Liver (tissue), 9 donors: Measurements from ENCODE around the gene THSD7B. TPM values are rescaled to one million over a fixed set of nuclear protein-coding genes. Genes with fewer than 3 reads are reported as not detected.
A peak's percentile ranks its signal among the peaks of the same experiment; 100 is the strongest.

ENCODE experiments used
- DNase-seq: peaks from one replicate; pipeline ENCODE4 v3.0.0-alpha.2; 2017; ENCODE audit warnings: low spot score
- H3K27ac ChIP-seq, 2 donors: one replicate each; pipeline ENCODE4 v1.7.0; 2013; ENCODE audit warnings: inconsistent platforms in 2 of 2, low read length in 2 of 2, control low read depth in 1 of 2, low read depth in 1 of 2, mild to moderate bottlenecking in 1 of 2
- H3K27me3 ChIP-seq, 4 donors: one replicate each; pipeline versions ENCODE4 v1.6.1 to v1.7.0; 2013; ENCODE audit warnings: low read length in 3 of 4, inconsistent platforms in 1 of 4, mild to moderate bottlenecking in 1 of 4, moderate library complexity in 1 of 4; ENCODE audit not compliant: control insufficient read depth in 4 of 4, insufficient read depth in 4 of 4
- H3K36me3 ChIP-seq, 4 donors: one replicate each; pipeline versions ENCODE4 v1.6.1 to v1.7.0; 2013; ENCODE audit warnings: low read length in 3 of 4, mild to moderate bottlenecking in 3 of 4, low read depth in 1 of 4, moderate library complexity in 1 of 4; ENCODE audit not compliant: control insufficient read depth in 4 of 4, insufficient read depth in 3 of 4
- H3K4me1 ChIP-seq, 4 donors: one replicate each; pipeline versions ENCODE4 v1.6.1 to v1.7.0; 2013; ENCODE audit warnings: low read length in 3 of 4, mild to moderate bottlenecking in 3 of 4, moderate library complexity in 1 of 4; ENCODE audit not compliant: control insufficient read depth in 4 of 4, insufficient read depth in 4 of 4
- H3K4me3 ChIP-seq, 3 donors: one replicate each; pipeline versions ENCODE4 v1.6.1 to v1.7.0; 2013; ENCODE audit warnings: low read length in 3 of 3, control low read depth in 1 of 3, low read depth in 1 of 3, mild to moderate bottlenecking in 1 of 3
- H3K9ac ChIP-seq, 2 donors: one replicate each; pipeline ENCODE4 v1.7.0; 2013; ENCODE audit warnings: low read length in 2 of 2, mild to moderate bottlenecking in 2 of 2, moderate library complexity in 2 of 2, control low read depth in 1 of 2, low read depth in 1 of 2
- H3K9me3 ChIP-seq, 4 donors: one replicate each; pipeline versions ENCODE4 v1.6.1 to v1.7.0; 2013; ENCODE audit warnings: low read length in 3 of 4; ENCODE audit not compliant: control insufficient read depth in 4 of 4
- CTCF ChIP-seq: fragments of 150-350 bp; IDR thresholded peaks from 2 replicates; pipeline ENCODE4 v1.5.1; 2017; ENCODE audit warnings: improper control_type of control experiment, low read depth, low read length; ENCODE audit not compliant: missing input control
- EGR1 ChIP-seq, 2 donors: IDR thresholded peaks; 2 replicates each; pipeline ENCODE4 v1.6.1; 2016 to 2018; ENCODE audit warnings: antibody characterized with exemption in 2 of 2, low read depth in 2 of 2
- FOXA1 ChIP-seq: IDR thresholded peaks from 2 replicates; pipeline ENCODE4 v1.6.1; 2016; ENCODE audit warnings: antibody characterized with exemption
- FOXA2 ChIP-seq: IDR thresholded peaks from 2 replicates; pipeline ENCODE4 v1.6.1; 2016; ENCODE audit warnings: antibody characterized with exemption
- HNF4A ChIP-seq, 2 donors: conservative IDR thresholded peaks; 2 replicates each; pipeline ENCODE4 v1.6.1; 2016; ENCODE audit warnings: antibody characterized with exemption in 2 of 2, mild to moderate bottlenecking in 2 of 2
- HNF4G ChIP-seq: IDR thresholded peaks from 2 replicates; pipeline ENCODE4 v1.6.1; 2016; ENCODE audit warnings: antibody characterized with exemption
- JUND ChIP-seq, 2 donors: IDR thresholded peaks; 2 replicates each; pipeline ENCODE4 v1.6.1; 2016; ENCODE audit warnings: antibody characterized with exemption in 2 of 2
- RAD21 ChIP-seq, 2 donors: IDR thresholded peaks; 2 replicates each; pipeline ENCODE4 v1.6.1; 2016; ENCODE audit warnings: antibody characterized with exemption in 2 of 2, mild to moderate bottlenecking in 2 of 2
- RXRA ChIP-seq, 2 donors: IDR thresholded peaks; 2 replicates each; pipeline ENCODE4 v1.6.1; 2017 to 2018; ENCODE audit warnings: antibody characterized with exemption in 2 of 2, mild to moderate bottlenecking in 1 of 2
- SP1 ChIP-seq: IDR thresholded peaks from 2 replicates; pipeline ENCODE4 v1.6.1; 2018; ENCODE audit warnings: antibody characterized with exemption, mild to moderate bottlenecking
- TAF1 ChIP-seq: conservative IDR thresholded peaks from 2 replicates; pipeline ENCODE4 v1.6.1; 2016; ENCODE audit warnings: antibody characterized with exemption, mild to moderate bottlenecking
- YY1 ChIP-seq: IDR thresholded peaks from 2 replicates; pipeline ENCODE4 v1.6.1; 2016; ENCODE audit warnings: antibody characterized with exemption, mild to moderate bottlenecking
- WGBS: extraction: QIAGEN DNeasy Blood & Tissue Kit; methylation state at CpG from one replicate; pipeline ENCODE4 v1.1.7; 2013; 5-methylcytosine and 5-hydroxymethylcytosine counted together
- polyA plus RNA-seq, 2 donors: library from polyadenylated mRNA; stranded (reverse) in 1 of 2; unstranded in 1 of 2; fragments of 200-250 nt in 1 of 2; fragments of >200 nt in 1 of 2; fragmentation: Nextera tagmentation in 1 of 2; extraction: Ambion mirVana in 1 of 2; gene quantifications; one replicate each; pipeline versions ENCODE4 v1.2.1 to v1.2.3, GENCODE V29; 2013 to 2015
- total RNA-seq, 2 donors: library from RNA; depleted of rRNA; stranded (reverse); fragments of >200 nt; gene quantifications; one replicate each; pipeline ENCODE4 v1.2.3, GENCODE V29; 2014
- TF ChIP-seq, protein P1 (sequence below): IDR thresholded peaks from 2 replicates; pipeline ENCODE4 v1.6.1; 2016; ENCODE audit warnings: antibody characterized with exemption
- TF ChIP-seq, protein P2 (sequence below): IDR thresholded peaks from 2 replicates; pipeline ENCODE4 v1.6.1; 2016; ENCODE audit warnings: antibody characterized with exemption, mild to moderate bottlenecking
- TF ChIP-seq, protein P3 (sequence below): IDR thresholded peaks from 2 replicates; pipeline ENCODE4 v1.6.1; 2016; ENCODE audit warnings: antibody characterized with exemption
- donor health status: healthy.
- donor health status: healthy.
- donor health status: healthy.
- donor health status: healthy.
- donor health status: healthy.

THSD7B gene
- total and polyA plus RNA-seq, 4 donors, result 0.01 to 0.75 (median 0.42) TPM; not detected in 1

- no peak for DNase-seq
- H3K27ac ChIP-seq, result no peak overlapping the region
- no peak overlapping the region for H3K4me3 ChIP-seq
- H3K36me3 ChIP-seq, result no peaks in the 10 kb centered on the region
- no peak overlapping the region for H3K9ac ChIP-seq
- TF ChIP-seq TAF1 (no peak), CTCF (no peak), FOXA1 (no peak), EGR1 (IDR thresholded peaks at IDR 0.05; ENCODE audit: low read depth in 2 of 2) (no peak), SP1 (no peak), JUND (IDR thresholded peaks at IDR 0.05) (no peak), FOXA2 (no peak), HNF4A (conservative IDR thresholded peaks at IDR 0.05) (no peak), HNF4G (no peak), RAD21 (IDR thresholded peaks at IDR 0.05) (no peak), YY1 (no peak), RXRA (IDR thresholded peaks at IDR 0.05) (no peak)
- TF ChIP-seq, protein P1, sequence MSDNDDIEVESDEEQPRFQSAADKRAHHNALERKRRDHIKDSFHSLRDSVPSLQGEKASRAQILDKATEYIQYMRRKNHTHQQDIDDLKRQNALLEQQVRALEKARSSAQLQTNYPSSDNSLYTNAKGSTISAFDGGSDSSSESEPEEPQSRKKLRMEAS, result no peak
- TF ChIP-seq, protein P2, sequence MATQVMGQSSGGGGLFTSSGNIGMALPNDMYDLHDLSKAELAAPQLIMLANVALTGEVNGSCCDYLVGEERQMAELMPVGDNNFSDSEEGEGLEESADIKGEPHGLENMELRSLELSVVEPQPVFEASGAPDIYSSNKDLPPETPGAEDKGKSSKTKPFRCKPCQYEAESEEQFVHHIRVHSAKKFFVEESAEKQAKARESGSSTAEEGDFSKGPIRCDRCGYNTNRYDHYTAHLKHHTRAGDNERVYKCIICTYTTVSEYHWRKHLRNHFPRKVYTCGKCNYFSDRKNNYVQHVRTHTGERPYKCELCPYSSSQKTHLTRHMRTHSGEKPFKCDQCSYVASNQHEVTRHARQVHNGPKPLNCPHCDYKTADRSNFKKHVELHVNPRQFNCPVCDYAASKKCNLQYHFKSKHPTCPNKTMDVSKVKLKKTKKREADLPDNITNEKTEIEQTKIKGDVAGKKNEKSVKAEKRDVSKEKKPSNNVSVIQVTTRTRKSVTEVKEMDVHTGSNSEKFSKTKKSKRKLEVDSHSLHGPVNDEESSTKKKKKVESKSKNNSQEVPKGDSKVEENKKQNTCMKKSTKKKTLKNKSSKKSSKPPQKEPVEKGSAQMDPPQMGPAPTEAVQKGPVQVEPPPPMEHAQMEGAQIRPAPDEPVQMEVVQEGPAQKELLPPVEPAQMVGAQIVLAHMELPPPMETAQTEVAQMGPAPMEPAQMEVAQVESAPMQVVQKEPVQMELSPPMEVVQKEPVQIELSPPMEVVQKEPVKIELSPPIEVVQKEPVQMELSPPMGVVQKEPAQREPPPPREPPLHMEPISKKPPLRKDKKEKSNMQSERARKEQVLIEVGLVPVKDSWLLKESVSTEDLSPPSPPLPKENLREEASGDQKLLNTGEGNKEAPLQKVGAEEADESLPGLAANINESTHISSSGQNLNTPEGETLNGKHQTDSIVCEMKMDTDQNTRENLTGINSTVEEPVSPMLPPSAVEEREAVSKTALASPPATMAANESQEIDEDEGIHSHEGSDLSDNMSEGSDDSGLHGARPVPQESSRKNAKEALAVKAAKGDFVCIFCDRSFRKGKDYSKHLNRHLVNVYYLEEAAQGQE, result no peak
- TF ChIP-seq, protein P3, sequence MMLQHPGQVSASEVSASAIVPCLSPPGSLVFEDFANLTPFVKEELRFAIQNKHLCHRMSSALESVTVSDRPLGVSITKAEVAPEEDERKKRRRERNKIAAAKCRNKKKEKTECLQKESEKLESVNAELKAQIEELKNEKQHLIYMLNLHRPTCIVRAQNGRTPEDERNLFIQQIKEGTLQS, result no peak
- H3K4me1 ChIP-seq, result peaks cover 0 to 5% (median 3%) of the 10 kb centered on the region in 4 donors
- H3K9me3 ChIP-seq, result no peaks in the 10 kb centered on the region
- H3K27me3 ChIP-seq, result no peaks in the 10 kb centered on the region
Measured at GRCh38 chr2:137049518-137049917, 284.2 kb downstream of the THSD7B start.

DNA sequence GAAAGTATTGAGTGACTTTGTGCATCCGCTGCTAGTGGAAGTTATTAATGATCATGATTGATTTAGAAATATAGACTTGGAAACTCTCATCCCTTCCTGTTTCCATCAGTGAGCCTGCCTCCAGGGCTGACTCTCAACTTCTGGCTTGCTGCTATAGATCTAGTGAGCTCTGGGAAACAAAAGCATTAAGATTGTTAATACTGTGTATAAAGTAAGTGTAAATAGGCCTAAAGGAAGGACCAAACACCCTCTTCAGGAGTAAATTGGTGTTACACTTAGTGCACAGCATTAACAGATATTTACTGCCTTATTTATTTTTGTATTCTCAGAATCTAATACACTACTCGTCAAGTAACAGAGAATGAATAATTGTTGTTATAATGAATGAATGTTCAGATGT, 285.6 kb downstream of the THSD7B start:
- Histone ChIP-seq H3K36me3 (no peaks in the 10 kb centered on the region), H3K4me3 (no peak overlapping the region), H3K27ac (no peak overlapping the region), H3K9ac (no peak overlapping the region), H3K9me3 (no peaks in the 10 kb centered on the region), H3K4me1 (peaks cover 0 to 5% (median 3%) of the 10 kb centered on the region in 4 donors), H3K27me3 (no peaks in the 10 kb centered on the region)
- TF ChIP-seq, protein P3, result no peak
- TF ChIP-seq RAD21 (IDR thresholded peaks at IDR 0.05) (peak; percentile 38 to 65), CTCF (peak; percentile 28), TAF1 (no peak), RXRA (IDR thresholded peaks at IDR 0.05) (no peak)
- TF ChIP-seq, protein P2, result no peak
- WGBS, result 78% methylated on average over 2 of the region's 2 CpGs
- no peak for DNase-seq
